Endothelial cell (in vitro differentiated cells): ENCODE measurements around the gene PATJ. TPM values are rescaled to one million over a fixed set of nuclear protein-coding genes. Genes with fewer than 3 reads are reported as not detected.

Source experiments
- DNase-seq: peaks from one replicate; pipeline ENCODE4 v3.0.0; 2021; ENCODE audit warnings: low spot score
- H3K27ac Mint-ChIP-seq: one replicate; pipeline ENCODE4 v1.8.0; 2021; ENCODE audit warnings: mixed read lengths, inconsistent platforms; ENCODE audit not compliant: unreplicated experiment
- H3K27me3 Mint-ChIP-seq: one replicate; pipeline ENCODE4 v1.8.0; 2021; ENCODE audit warnings: mild to moderate bottlenecking, moderate library complexity, mixed read lengths, inconsistent platforms; ENCODE audit not compliant: unreplicated experiment
- H3K36me3 Mint-ChIP-seq: one replicate; pipeline ENCODE4 v1.8.0; 2021; ENCODE audit warnings: mild to moderate bottlenecking, low read depth, mixed read lengths, inconsistent platforms; ENCODE audit not compliant: unreplicated experiment
- H3K4me1 Mint-ChIP-seq: one replicate; pipeline ENCODE4 v1.8.0; 2021; ENCODE audit warnings: mild to moderate bottlenecking, mixed read lengths, inconsistent platforms; ENCODE audit not compliant: unreplicated experiment
- H3K4me3 Mint-ChIP-seq: one replicate; pipeline ENCODE4 v1.8.0; 2021; ENCODE audit warnings: mild to moderate bottlenecking, mixed read lengths, inconsistent platforms; ENCODE audit not compliant: unreplicated experiment
- H3K9me3 Mint-ChIP-seq: one replicate; pipeline ENCODE4 v1.8.0; 2021; ENCODE audit warnings: mixed read lengths, inconsistent platforms; ENCODE audit not compliant: unreplicated experiment
- total RNA-seq: library from RNA; stranded (reverse); fragmentation: NEBNext Ultra II Directional; extraction: Animal tissue kit (Norgen Biotek cat#: 25700); gene quantifications from one replicate; pipeline ENCODE4 v1.2.1, GENCODE V29; 2021; ENCODE audit not compliant: unreplicated experiment
- TF ChIP-seq, protein P1 (sequence below): fragments of 200-600 bp; sonication (generic); IDR thresholded peaks from one replicate; pipeline ENCODE4 v1.5.0; 2021; ENCODE audit warnings: antibody characterized with exemption; ENCODE audit not compliant: unreplicated experiment

PATJ gene
- total RNA-seq, 1 donor from 2014 or later: 13.9 TPM

DNA sequence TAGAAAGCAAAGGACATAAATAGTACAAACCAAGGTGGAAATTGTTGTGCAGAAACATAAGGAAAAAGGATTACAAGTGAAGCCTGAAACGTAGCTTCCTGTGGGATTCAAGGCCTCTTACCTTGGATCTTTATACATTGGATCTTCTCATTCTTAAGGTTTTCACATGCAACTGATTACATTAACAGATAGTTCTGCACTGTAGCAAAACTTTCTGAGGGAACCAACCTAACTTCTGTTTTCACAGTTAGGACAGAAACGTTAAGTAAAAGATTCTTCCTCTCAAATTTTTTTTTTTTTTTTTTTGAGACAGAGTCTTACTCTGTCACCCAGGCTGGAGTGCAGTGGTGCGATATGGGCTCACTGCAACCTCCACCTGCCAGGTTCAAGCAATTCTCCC, 9.6 kb upstream of the PATJ start:
- TF ChIP-seq, protein P1, sequence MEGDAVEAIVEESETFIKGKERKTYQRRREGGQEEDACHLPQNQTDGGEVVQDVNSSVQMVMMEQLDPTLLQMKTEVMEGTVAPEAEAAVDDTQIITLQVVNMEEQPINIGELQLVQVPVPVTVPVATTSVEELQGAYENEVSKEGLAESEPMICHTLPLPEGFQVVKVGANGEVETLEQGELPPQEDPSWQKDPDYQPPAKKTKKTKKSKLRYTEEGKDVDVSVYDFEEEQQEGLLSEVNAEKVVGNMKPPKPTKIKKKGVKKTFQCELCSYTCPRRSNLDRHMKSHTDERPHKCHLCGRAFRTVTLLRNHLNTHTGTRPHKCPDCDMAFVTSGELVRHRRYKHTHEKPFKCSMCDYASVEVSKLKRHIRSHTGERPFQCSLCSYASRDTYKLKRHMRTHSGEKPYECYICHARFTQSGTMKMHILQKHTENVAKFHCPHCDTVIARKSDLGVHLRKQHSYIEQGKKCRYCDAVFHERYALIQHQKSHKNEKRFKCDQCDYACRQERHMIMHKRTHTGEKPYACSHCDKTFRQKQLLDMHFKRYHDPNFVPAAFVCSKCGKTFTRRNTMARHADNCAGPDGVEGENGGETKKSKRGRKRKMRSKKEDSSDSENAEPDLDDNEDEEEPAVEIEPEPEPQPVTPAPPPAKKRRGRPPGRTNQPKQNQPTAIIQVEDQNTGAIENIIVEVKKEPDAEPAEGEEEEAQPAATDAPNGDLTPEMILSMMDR: no peak
- H3K4me3 Mint-ChIP-seq: no peak overlapping the region
- H3K9me3 Mint-ChIP-seq: no peaks in the 10 kb centered on the region
- H3K4me1 Mint-ChIP-seq: no peaks in the 10 kb centered on the region
- no peak overlapping the region for H3K27ac Mint-ChIP-seq
- no peaks in the 10 kb centered on the region for H3K36me3 Mint-ChIP-seq
- peaks cover 4% of the 10 kb centered on the region for H3K27me3 Mint-ChIP-seq
- DNase-seq: no peak

DNA sequence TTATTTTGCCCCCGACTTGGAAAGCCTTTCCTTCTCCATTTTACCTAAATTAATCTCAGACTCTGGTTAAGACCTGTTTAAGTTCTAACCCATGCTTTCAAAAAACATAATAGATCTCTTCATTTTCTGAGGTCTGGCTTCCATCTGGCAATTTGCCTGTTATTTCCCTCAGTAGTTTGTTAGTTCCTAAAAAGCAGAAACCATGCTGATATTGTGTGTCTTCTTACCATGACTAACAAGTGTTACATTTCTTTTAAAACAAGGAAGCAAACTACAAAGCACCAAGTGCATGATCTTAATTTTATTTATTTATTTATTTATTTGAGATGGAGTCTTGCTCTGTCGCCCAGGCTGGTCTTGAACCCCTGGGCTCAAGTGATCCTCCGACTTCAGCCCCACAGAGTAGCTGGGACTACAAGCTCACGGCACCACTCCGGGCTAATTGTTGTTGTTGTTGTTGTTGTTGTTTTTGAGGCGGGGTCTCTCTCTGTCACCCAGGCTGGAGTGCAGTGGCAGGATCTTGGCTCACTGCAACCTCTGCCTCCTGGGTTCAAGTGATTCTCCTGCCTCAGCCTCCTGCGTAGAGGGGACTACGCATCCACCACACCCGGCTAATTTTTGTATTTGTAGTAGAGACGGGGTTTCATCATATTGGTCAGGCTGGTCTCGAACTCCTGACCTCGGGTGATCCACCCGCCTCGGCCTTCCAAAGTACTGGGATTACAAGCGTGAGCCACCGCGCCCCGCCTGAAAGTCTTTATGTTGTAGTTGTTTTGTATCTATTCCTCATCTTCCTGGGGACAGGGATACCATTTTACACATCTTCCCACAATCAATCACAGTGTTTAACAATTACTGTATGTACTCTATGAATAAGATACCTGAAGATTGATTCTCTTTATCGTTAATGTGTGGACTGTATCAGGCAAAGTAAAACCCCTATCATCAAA, 1.3 kb upstream of the PATJ start:
- TF ChIP-seq, protein P1: no peak
- peak overlapping the region; percentile 90 for H3K27ac Mint-ChIP-seq
- DNase-seq: no peak
- peak overlapping the region; percentile 97 for H3K4me3 Mint-ChIP-seq
- H3K4me1 Mint-ChIP-seq: peaks cover 14% of the 10 kb centered on the region
- H3K36me3 Mint-ChIP-seq: peaks cover 4% of the 10 kb centered on the region
- peaks cover 8% of the 10 kb centered on the region for H3K27me3 Mint-ChIP-seq
- H3K9me3 Mint-ChIP-seq: no peaks in the 10 kb centered on the region

DNA sequence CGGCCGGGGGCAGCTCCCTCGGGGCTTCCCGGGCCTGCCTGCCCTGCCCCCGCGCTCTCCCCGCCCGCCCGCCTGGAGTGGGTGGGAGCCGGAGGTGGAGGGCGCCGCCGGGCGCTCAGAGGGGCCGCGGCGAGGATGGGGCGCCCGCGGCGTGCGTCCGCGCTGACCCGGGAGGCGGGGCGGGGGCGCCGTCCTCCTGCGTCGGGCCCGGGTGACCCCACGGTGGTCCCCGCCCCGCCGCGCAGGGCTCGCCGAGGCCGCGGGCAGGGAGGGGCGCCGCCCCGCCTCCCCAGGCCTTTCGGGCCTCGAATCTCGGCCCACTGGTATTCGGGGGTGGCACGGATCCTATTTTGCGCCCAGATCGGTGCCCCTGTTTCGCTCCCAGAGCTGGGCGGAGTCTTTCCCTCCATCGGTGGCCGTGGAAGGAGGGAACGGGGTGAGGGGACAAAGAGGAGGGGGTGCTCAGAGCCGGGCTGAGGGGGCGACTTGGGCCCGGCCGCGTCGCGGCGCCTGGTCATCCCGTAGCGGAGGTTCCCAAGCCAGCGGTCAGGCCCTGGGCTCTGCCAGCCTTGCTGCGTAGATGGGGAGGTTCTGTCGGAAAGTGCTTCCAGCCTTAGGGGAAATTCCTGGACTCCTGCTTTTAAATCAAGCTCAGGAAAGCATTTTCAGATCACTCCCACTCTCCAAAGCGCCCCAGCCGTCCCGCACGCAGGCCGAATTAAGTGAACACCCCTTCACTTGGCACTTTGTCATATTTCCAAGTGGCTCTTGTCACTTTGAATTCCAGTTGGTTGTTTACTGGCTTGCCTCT, 545 bp downstream of the PATJ start:
- peak overlapping the region; percentile 90 for H3K4me3 Mint-ChIP-seq
- H3K27me3 Mint-ChIP-seq: peaks cover 5% of the 10 kb centered on the region
- no peaks in the 10 kb centered on the region for H3K9me3 Mint-ChIP-seq
- DNase-seq: peak; percentile 44
- H3K36me3 Mint-ChIP-seq: peaks cover 4% of the 10 kb centered on the region
- TF ChIP-seq, protein P1: no peak
- H3K4me1 Mint-ChIP-seq: peaks cover 14% of the 10 kb centered on the region
- H3K27ac Mint-ChIP-seq: no peak overlapping the region

DNA sequence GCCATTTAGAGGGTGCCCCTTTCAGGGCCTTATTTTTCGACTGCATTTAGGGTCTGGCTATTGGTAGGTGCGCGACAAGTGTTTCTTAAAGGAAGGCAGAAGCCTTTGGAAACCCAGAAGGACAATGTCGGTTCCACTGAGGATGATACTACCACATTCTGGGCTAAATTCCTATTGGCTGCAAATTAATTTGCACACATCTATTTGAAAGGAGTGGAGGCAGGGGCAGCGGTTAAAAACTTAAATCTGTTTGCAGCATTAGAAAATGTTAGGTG, 1.1 kb downstream of the PATJ start:
- DNase-seq: no peak
- peaks cover 4% of the 10 kb centered on the region for H3K36me3 Mint-ChIP-seq
- H3K27me3 Mint-ChIP-seq: peaks cover 5% of the 10 kb centered on the region
- H3K4me3 Mint-ChIP-seq: peak overlapping the region; percentile 90
- no peaks in the 10 kb centered on the region for H3K9me3 Mint-ChIP-seq
- peaks cover 14% of the 10 kb centered on the region for H3K4me1 Mint-ChIP-seq
- TF ChIP-seq, protein P1: no peak
- no peak overlapping the region for H3K27ac Mint-ChIP-seq
